B cell (primary cell): ENCODE results near the gene GABRG3. TPM values are rescaled to one million over a fixed set of nuclear protein-coding genes. Genes with fewer than 3 reads are reported as not detected.

ENCODE experiments used
- ATAC-seq: fragments of 200-7000 bp; cut with Tn5 transposase; one replicate; pipeline ENCODE4 v1.10.0; 2021; ENCODE audit warnings: low read depth, mild to moderate bottlenecking, moderate number of reproducible peaks, moderate library complexity
- CTCF ChIA-PET: fragments of 350-600 bp; sonication (Branson Sonifier 250); formaldehyde crosslinking; loops from one replicate; lab custom pipeline; 2021; ENCODE audit warnings: antibody characterized with exemption, inconsistent platforms; lab: Charles Lee
- POLR2A ChIA-PET: fragments of 350-600 bp; sonication (Branson Sonifier 250); formaldehyde crosslinking; loops from one replicate; lab custom pipeline; 2021; ENCODE audit warnings: antibody characterized with exemption; lab: Charles Lee
- DNase-seq: peaks from one replicate; pipeline ENCODE4 v3.0.0; 2013
- H2AFZ ChIP-seq: 2 replicates; pipeline ENCODE4 v1.6.1; 2012; ENCODE audit warnings: mild to moderate bottlenecking, low read depth, low read length; ENCODE audit not compliant: insufficient read depth, poor library complexity, severe bottlenecking
- H3K27ac ChIP-seq, 2 donors: 1 replicate in 1 of 2; 2 replicates in 1 of 2; pipeline ENCODE4 v1.5.1; 2012 to 2013; ENCODE audit warnings: low read length in 2 of 2, mild to moderate bottlenecking in 2 of 2, moderate library complexity in 1 of 2
- H3K27me3 ChIP-seq, 4 experiments: fragments of 200-600 bp in 1 of 4; sonication (generic) in 1 of 4; replicated peaks in 1 of 4; 1 replicate in 2 of 4; 2 replicates in 2 of 4; pipeline versions ENCODE4 v1.6.1 to v1.7.0; 2013 to 2016; ENCODE audit warnings: low read length in 3 of 4, mild to moderate bottlenecking in 2 of 4, mixed read lengths in 1 of 4, moderate library complexity in 1 of 4; ENCODE audit not compliant: insufficient read depth in 4 of 4, control insufficient read depth in 3 of 4; ENCODE audit errors: control extremely low read depth in 1 of 4
- H3K36me3 ChIP-seq, 2 experiments: replicated peaks in 1 of 2; 1 replicate in 1 of 2; 2 replicates in 1 of 2; pipeline versions ENCODE4 v1.6.1 to v1.7.1; 2013; ENCODE audit warnings: low read length in 1 of 2; ENCODE audit not compliant: insufficient read depth in 2 of 2, control insufficient read depth in 1 of 2; ENCODE audit errors: control extremely low read depth in 1 of 2, extremely low read depth in 1 of 2
- H3K4me1 ChIP-seq, 2 donors: fragments of 200-600 bp in 1 of 2; sonication (generic) in 1 of 2; 1 replicate in 1 of 2; 2 replicates in 1 of 2; pipeline versions ENCODE4 v1.5.1 to v1.6.1; 2013 to 2017; ENCODE audit warnings: low read length in 2 of 2; ENCODE audit not compliant: control insufficient read depth in 2 of 2, insufficient read depth in 2 of 2
- H3K4me2 ChIP-seq: replicated peaks from 2 replicates; pipeline ENCODE3; 2012; ENCODE audit warnings: mild to moderate bottlenecking, low read depth, low read length; ENCODE audit not compliant: poor library complexity, severe bottlenecking
- H3K4me3 ChIP-seq, 5 experiments: fragments of 200-600 bp in 1 of 5; sonication (generic) in 1 of 5; 1 replicate in 3 of 5; 2 replicates in 2 of 5; pipeline versions ENCODE4 v1.5.1 to v1.7.0; 2011 to 2016; ENCODE audit warnings: low read length in 4 of 5, mild to moderate bottlenecking in 4 of 5, low read depth in 2 of 5, control low read depth in 1 of 5, moderate library complexity in 1 of 5; ENCODE audit not compliant: insufficient read depth in 1 of 5; ENCODE audit errors: control extremely low read depth in 1 of 5, extremely low read depth in 1 of 5
- H3K79me2 ChIP-seq: fragments of 200-600 bp; sonication (generic); one replicate; pipeline ENCODE4 v1.6.0; 2016; ENCODE audit warnings: low read length; ENCODE audit not compliant: control insufficient read depth, insufficient read depth
- H3K9ac ChIP-seq: fragments of 200-600 bp; sonication (generic); 2 replicates; pipeline ENCODE4 v1.6.1; 2017; ENCODE audit warnings: mild to moderate bottlenecking, low read length, moderate library complexity
- H3K9me3 ChIP-seq, 3 donors: one replicate each; pipeline versions ENCODE4 v1.6.1 to v1.7.1; 2013; ENCODE audit warnings: low read length in 2 of 3; ENCODE audit not compliant: control insufficient read depth in 2 of 3, insufficient read depth in 1 of 3; ENCODE audit errors: control extremely low read depth in 1 of 3
- H4K20me1 ChIP-seq: 2 replicates; pipeline ENCODE4 v1.6.0; 2012; ENCODE audit warnings: mild to moderate bottlenecking, low read length; ENCODE audit not compliant: insufficient read depth, control insufficient read depth, poor library complexity, severe bottlenecking
- H3K27ac Mint-ChIP-seq: one replicate; pipeline ENCODE4 v1.8.0; 2021; ENCODE audit warnings: mixed read lengths
- H3K27me3 Mint-ChIP-seq: one replicate; pipeline ENCODE4 v1.8.0; 2021; ENCODE audit warnings: mixed read lengths
- H3K4me1 Mint-ChIP-seq: one replicate; pipeline ENCODE4 v1.8.0; 2021; ENCODE audit warnings: mixed read lengths
- H3K4me3 Mint-ChIP-seq: one replicate; pipeline ENCODE4 v1.8.0; 2021; ENCODE audit warnings: mixed read lengths
- H3K9me3 Mint-ChIP-seq: one replicate; pipeline ENCODE4 v1.8.0; 2022; ENCODE audit warnings: mixed read lengths; ENCODE audit not compliant: insufficient read depth
- CTCF ChIP-seq: fragments of 200-600 bp; IDR thresholded peaks from one replicate; pipeline ENCODE4 v1.8.0; 2022; ENCODE audit warnings: antibody characterized with exemption, mild to moderate bottlenecking
- EZH2 ChIP-seq: IDR thresholded peaks from 2 replicates; pipeline ENCODE4 v1.6.1; 2012; ENCODE audit warnings: borderline replicate concordance, low read depth, mild to moderate bottlenecking, moderate library complexity, low read length; ENCODE audit not compliant: insufficient read depth, poor library complexity, severe bottlenecking
- WGBS: methylation state at CpG from one replicate; pipeline ENCODE4 v1.1.5; 2013; ENCODE audit warnings: missing lambda C conversion rate; ENCODE audit not compliant: insufficient coverage; 5-methylcytosine and 5-hydroxymethylcytosine counted together
- intact Hi-C: fragments of 100-400 bp; cut with micrococcal nuclease; formaldehyde crosslinking; loops from one replicate; pipeline ENCODE4 v1.10.0; 2022
- polyA plus RNA-seq: library from polyadenylated mRNA; depleted of rRNA; stranded (reverse); fragments of >200 nt; gene quantifications from 2 replicates; pipeline ENCODE4 v1.2.3, GENCODE V29; 2012
- total RNA-seq, 2 donors: library from RNA; stranded (reverse); fragments of 120-200 nt in 1 of 2; gene quantifications; 1 replicate in 1 of 2; 2 replicates in 1 of 2; pipeline versions ENCODE4 v1.2.3 to v1.2.4, GENCODE V29; 2013 to 2022

Gene GABRG3
- total and polyA plus RNA-seq, 2 donors (not counting 1 experiment from before 2014, with no cell fraction given): not detected

GRCh38 chr15:27250223-27250622 lies 279.2 kb downstream of the GABRG3 start:
- Histone ChIP-seq H3K4me2 (no peak overlapping the region), H3K9ac (no peak overlapping the region), H3K4me3 (no peak overlapping the region), H3K4me1 (no peaks in the 10 kb centered on the region), H3K9me3 (peaks cover 0 to 41% (median 0%) of the 10 kb centered on the region in 3 donors), H3K36me3 (no peaks in the 10 kb centered on the region), H3K27ac (no peak overlapping the region), H2AFZ (no peak overlapping the region), H3K27me3 (no peaks in the 10 kb centered on the region), H3K79me2 (no peaks in the 10 kb centered on the region), H4K20me1 (no peaks in the 10 kb centered on the region)
- H3K9me3 Mint-ChIP-seq: peaks cover 19% of the 10 kb centered on the region
- POLR2A ChIA-PET: no interaction called here
- H3K27ac Mint-ChIP-seq: no peak overlapping the region
- no peak overlapping the region for H3K4me3 Mint-ChIP-seq
- ATAC-seq (no peak), DNase-seq (no peak)
- H3K27me3 Mint-ChIP-seq: no peaks in the 10 kb centered on the region
- no peak for TF ChIP-seq CTCF
- TF ChIP-seq EZH2: no peak
- 93% methylated on average over 3 of the region's 6 CpGs for WGBS
- H3K4me1 Mint-ChIP-seq: no peaks in the 10 kb centered on the region
- CTCF ChIA-PET: no interaction called here
- intact Hi-C loops: no loop called here

- Histone ChIP-seq H3K79me2 (no peaks in the 10 kb centered on the region), H3K4me2 (no peak overlapping the region), H3K4me3 (no peak overlapping the region), H3K27ac (no peak overlapping the region), H3K36me3 (no peaks in the 10 kb centered on the region), H2AFZ (no peak overlapping the region), H3K9me3 (peaks cover 0 to 32% (median 0%) of the 10 kb centered on the region in 3 donors), H3K4me1 (no peaks in the 10 kb centered on the region), H4K20me1 (no peaks in the 10 kb centered on the region), H3K9ac (no peak overlapping the region), H3K27me3 (no peaks in the 10 kb centered on the region)
- intact Hi-C loops: no loop called here
- TF ChIP-seq CTCF: no peak
- TF ChIP-seq EZH2: no peak
- DNase-seq: no peak
- H3K9me3 Mint-ChIP-seq: peaks cover 8% of the 10 kb centered on the region
- CTCF ChIA-PET: no interaction called here
- H3K27ac Mint-ChIP-seq: no peak overlapping the region
- H3K4me3 Mint-ChIP-seq: no peak overlapping the region
- H3K27me3 Mint-ChIP-seq: no peaks in the 10 kb centered on the region
- POLR2A ChIA-PET: no interaction called here
- H3K4me1 Mint-ChIP-seq: no peaks in the 10 kb centered on the region
- WGBS: 82% methylated on average over 8 of the region's 9 CpGs
- no peak for ATAC-seq
Observed at GRCh38 chr15:27254055-27254454, 283.1 kb downstream of the GABRG3 start.
